HG03108 (cell line): Measurements from ENCODE around the gene SLC6A19.

Experiments
- ATAC-seq: cut with Tn5 transposase; IDR thresholded peaks from one replicate; pipeline ENCODE4 v1.9.1; 2021; ENCODE audit warnings: moderate library complexity; ENCODE audit not compliant: unreplicated experiment

The SLC6A19 gene

GRCh38 chr5:1179383-1179715, 22.0 kb upstream of the SLC6A19 start:
- ATAC-seq: no peak

DNA sequence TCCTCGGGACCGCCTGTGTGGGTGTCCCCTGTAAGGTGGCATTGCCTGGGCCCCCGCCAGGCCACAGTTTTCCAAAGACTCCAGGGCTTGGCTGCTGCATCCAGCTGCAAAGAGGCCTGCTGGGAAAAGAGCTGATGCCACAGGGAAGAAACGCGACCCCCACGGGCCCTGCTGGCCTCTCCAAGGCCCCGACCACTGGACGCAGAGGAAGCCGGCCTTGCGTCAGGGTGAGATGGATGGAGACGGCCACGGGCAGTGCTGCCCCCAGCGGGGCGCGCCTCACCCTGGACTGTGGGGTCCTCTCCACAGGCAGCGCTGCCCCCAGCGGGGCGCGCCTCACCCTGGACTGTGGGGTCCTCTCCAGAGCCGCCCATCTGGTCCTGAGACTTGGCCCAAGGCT, 21.3 kb upstream of the SLC6A19 start:
- no peak for ATAC-seq

- no peak for ATAC-seq
These were observed 20.5 kb upstream of the SLC6A19 start for GRCh38 chr5:1180841-1181271.

DNA sequence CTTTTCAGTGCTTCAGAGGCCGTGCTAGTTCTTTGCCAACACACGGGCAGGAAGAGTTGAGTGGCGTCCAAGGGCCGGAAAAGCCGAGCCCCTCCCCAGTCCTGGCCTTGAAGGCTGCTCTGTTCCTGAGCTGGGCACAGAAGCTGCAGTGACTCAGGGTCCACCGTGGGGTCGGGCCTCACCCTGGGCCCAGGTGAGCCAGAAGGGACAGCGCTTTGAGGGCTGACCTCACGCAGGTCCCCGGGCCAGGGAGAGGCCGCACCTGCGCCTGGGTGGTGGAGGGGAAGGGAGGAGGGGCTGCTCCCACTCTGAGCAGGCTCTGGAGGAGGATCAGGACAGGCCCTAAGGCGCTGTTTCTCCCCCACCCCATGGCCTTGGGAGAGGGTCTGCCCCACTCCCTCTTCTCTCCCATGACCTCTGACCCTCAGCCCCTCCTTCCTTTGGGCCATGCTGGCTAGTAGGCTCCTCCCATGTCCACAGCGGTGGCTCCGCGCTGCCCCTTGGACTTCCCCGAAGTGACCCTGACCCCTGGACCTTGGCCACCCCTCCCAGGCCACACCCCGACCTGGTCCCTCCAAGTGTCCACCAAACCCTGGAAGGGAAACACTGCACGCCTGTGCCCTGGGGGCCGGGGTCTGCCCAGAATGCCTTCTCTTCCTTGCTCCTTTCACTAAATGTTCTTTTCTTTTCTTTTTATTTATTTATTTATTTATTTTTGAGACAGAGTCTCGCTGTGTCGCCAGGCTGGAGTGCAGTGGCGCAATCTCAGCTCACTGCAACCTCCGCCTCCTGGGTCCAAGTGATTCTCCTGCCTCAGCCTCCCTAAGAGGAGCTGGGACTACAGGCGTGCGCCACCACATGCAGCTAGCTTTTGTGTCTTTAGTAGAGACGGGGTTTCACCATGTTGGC, 19.7 kb upstream of the SLC6A19 start:
- ATAC-seq: no peak

GRCh38 chr5:1182360-1182632, 19.1 kb upstream of the SLC6A19 start:
- no peak for ATAC-seq

GRCh38 chr5:1182633-1183423, 18.6 kb upstream of the SLC6A19 start:
- no peak for ATAC-seq

GRCh38 chr5:1183424-1184162, 17.8 kb upstream of the SLC6A19 start:
- no peak for ATAC-seq

DNA sequence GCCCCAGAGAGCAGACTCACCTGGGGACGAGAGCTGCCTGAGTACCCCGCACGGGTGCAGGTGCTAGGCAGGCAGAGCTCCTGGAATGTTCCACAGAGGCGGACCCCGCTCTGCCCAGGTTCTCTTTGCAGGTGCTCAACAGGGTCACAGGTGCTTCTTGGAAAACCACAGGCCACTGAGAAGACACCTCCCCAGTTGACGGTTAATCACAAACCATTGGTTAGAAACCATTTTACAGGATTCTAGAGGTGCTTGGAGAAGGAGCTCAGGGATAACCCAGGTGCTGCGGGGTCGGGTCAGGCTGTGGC, 17.3 kb upstream of the SLC6A19 start:
- no peak for ATAC-seq

DNA sequence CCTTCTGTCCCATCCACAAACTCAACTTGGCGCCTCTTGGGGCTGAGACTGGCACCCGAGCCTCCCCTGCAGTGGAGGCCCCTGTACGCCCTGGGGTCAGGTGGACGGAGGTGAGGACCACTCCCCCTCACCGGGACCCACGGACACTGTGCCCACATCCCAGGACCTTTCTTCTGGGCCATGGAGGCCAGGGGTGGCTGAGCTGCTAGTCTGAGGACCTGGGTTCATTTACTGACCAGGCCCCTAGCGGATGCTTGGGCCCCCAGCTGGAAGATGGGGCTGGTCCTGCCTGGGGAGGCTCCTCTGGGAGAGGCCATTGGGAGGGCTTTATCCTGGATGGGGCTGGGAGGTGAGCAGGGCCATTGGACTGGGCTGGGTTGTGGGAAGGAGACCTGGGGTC, 16.9 kb upstream of the SLC6A19 start:
- ATAC-seq: no peak

DNA sequence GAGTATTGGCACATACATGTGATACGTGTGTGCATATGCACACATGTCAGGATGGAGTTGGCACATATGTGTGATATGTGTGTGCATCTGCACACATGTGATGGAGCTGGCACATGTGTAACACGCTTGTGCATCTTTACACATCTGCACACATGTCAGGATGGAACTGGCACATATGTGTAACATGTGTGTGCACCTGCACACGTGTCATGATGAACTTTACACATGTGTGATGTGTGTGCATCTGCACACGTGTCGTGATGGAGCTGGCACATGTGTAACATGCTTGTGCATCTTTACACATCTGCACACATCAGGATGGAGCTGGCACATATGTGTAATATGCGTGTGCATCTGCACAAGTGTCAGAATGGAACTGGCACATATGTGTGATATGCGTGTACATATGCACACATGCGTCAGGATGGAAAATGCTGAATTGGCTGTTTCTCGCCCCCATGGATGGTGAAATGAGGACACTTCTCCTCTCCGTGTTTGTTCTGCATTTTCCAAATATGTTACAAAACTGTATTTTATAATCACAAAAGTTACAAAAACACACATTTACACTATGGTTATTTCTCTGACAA, 16.3 kb upstream of the SLC6A19 start:
- ATAC-seq: no peak

DNA sequence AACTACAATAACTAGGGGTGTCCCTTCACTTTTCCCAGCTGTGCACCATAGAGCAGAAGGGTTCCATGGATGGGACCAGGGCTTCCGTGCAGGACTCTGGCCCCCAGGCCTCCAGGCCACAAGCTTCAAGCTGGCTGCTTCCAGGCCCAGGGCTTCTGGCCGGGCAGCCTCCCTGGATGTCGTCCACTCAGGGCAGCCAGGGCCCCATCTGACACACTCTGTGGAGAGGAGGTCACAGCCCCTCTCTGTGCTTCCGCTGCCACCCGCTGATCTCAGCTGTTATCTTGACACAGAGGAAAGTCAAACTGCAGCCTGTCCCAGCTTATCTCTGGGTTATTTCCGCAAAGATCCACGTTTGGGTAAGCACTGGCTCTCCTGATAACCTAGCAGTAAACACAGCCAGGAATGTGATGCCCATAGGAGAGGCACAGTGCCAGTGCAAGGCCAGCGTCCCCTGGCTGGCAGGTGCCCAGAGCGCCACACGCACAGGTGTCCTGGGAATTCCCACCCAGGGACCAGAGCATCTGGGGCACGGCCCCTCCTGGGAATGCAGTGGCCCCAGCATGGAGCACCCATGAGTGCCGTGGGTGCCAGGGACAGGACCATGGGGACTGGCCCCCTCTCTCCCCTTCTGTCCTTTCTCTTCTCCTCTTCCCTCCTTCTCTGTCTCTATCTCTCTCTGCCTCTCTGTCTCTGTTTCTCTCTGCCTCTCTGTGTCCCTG, 15.6 kb upstream of the SLC6A19 start:
- no peak for ATAC-seq

DNA sequence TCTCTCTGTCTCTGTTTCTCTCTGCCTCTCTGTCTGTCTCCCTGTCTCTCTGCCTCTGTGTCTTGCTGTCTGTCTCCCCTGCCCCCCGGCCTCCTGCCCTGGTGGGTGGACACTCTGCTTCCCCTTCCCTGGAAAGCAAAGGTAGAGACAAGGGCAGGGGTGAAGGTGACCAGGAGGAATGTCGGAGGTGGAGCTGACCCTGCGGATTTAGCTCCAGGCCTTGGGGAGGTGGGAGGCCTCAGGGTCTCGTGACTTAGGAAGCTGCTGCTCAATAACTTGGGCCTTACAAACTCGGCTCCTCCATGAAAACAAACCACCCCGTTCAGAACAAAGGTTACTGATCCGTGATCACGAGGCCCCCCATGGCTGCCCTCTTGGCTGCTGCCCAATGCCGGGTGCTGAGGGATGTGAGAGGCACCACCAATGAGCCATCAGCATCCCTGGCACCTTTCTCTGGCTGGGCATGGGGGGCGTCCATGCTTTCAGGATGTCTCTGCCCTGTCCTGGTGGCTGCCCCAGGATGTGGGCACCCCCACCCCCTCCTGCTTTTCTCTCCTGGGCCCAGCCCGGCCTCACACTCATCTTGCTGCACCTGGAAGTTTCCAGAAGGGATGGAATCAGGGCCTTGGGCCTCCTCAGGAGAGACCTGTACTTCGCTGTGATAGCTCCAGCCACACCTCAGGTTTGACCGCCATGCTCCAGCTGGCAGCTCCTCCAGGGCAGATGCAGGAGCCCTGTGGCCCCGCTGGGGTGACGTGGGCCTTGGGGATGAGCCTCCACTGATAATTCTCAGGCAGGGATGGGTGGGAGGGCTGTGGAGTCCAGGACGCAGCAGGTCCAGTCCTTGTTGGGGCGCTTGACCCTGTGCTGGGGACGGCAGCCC, 14.8 kb upstream of the SLC6A19 start:
- ATAC-seq: no peak

DNA sequence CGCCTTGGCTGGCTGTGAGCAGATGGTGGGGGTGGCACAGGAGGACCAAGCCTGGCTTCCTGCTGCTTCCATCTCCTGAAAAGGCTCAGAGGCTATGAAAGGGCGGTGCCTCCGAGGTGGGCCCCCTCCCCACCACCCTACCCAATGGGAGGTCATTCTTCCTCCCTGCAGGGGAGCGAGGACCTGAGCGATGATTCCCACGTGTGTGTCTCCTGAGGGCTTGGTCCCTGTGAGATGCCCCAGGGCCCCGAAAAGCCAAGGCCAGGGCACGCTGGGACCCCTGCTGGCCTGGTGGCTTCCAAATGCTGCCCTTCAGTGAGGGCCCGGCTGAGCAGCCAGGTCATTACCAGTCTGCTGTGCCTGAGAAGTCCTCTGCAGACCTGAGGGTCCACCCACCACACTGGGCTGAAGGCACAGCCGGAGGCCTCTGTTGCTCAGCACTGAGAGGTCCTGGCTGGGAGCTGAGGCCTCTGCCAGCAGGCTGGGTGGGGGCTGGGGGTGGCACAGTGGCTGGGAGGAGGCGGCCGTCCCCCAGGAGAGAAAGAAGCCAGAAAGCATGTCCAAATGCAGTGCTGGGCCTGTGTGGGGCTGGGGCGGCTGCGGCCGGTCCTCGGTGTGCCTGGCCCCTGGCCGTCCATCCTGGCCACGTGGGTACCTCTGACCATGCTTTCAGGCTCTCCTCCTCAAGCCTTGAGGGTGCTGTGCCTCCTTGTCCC, 14.0 kb upstream of the SLC6A19 start:
- ATAC-seq: no peak

DNA sequence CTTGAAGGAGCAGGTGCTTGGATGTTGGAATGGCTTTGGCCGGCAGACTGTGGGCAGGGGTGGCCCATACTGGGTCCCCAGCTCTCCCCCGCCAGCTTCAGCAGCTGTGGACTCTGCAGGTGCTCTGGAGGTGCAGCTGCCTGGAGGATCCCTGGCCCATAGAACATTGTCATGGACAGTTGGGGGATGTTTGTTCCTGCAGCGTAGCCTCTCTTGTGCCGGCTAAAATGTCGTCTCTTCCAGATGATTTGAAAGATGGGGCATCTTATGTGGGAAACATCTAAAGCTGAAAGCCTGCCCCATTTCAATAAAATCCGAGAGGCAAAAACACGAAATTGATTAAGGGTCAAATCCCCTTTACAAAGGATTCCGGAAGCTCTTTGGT, 13.5 kb upstream of the SLC6A19 start:
- ATAC-seq: no peak

- no peak for ATAC-seq
These were observed 12.9 kb upstream of the SLC6A19 start for GRCh38 chr5:1188464-1188863.

GRCh38 chr5:1189269-1189668, 12.1 kb upstream of the SLC6A19 start:
- no peak for ATAC-seq

GRCh38 chr5:1190278-1190677, 11.1 kb upstream of the SLC6A19 start:
- ATAC-seq: no peak

DNA sequence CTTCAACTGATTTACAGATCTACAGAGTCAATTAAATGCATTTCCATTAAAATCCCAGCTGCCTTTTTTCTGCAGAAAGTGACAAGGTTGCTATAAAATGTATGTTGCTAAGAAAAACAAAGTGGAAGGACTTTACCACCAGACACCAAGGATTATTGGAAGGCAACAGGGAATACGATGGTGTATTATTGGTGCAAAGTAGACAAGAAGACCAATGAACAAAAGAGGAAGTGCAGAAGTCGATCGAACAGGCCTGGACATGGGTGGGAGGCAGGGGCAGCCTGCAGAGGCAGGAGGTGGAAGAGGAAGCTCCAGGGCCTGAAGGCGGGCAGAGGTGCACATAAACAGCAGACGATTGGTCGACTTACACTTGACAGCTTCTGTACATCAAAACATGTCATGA, 10.6 kb upstream of the SLC6A19 start:
- ATAC-seq: no peak

DNA sequence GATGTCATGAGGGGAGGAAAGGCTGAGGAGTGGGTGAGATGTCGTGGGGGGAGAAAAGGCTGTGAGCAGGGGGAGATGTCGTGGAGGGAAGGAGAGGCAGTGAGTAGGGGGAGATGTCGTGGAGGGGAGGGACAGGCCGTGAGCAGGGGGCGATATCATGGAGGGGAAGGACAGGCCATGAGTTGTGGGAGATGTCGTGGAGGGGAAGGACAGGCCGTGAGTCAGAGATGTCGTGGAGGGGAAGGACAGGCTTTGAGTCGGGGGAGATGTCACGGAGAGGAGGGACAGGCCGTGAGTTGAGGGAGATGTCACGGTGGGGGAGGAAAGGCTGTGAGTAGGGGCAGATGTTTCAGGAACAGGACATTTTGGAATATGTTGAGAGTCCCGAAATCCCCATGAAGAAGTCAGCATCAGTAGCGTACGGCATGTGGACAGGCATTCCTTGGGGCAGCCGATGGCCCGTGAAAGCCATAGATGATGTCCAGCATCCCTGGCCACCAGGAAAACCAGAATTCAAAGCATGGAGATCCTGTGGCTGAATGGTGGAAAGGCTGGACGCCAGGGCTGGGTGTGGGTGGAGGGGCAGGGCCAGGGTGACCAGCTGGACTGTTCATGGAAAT, 8.3 kb upstream of the SLC6A19 start:
- no peak for ATAC-seq
